Fibroblast of skin of right biceps (primary cell): Measurements from ENCODE around the gene HGFAC.
A peak's percentile ranks its signal among the peaks of the same experiment; 100 is the strongest.
"Not testable (repeated sequence)": the region's sequence is repeated elsewhere in the genome, so short reads cannot be mapped to it uniquely, and the experiment has no call there.

Source experiments
- DNase-seq: peaks from one replicate; pipeline ENCODE4 v3.0.0-alpha.2; 2013

Gene HGFAC

DNA sequence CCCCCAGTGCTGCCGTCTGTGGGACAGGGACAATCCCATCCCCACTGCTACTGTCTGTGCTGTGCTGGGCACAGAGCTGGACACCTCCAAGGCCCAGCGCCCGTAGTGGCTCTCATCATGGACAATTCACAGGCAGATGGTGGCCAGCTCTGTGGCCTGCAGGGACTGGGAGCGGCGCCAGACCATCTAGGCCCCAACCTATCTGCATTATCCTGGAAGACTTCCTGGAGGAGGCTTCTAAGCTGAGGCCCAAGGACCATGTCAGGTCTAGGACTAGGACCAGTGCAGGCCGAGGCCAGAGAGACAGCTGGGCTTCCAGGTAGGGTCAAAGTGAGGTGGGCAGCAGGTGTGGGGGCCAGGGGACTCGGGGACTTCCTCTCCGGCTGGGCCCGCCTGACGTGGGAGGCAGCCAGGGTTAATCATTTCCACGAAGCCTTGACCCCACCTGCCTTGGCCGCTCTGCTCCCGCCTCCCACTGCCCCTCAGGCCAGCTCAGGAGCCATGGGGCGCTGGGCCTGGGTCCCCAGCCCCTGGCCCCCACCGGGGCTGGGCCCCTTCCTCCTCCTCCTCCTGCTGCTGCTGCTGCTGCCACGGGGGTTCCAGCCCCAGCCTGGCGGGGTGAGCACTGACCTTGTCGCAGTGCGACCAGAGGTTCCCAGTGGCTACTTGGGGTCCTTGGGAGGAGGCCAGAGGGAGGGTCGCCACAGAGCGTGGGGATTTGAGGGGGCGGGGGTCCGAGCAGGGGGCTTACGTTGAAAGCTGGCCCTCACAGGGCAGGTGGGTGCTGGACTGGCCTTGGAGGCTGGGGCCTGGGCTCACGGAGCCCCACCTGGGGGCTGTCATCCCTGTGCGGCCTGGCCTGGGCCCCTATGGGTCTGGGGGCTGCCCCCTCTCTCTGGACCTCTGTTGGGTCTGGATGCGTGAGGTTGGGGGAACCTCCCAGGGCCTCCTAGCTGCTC is at the start of gene HGFAC:
Gene HGFAC, plus strand, starts transcription at position 468 of the 959 bp plus-strand sequence. Its CDS starts 34 bp downstream, at position 502.
- no peak for DNase-seq

DNA sequence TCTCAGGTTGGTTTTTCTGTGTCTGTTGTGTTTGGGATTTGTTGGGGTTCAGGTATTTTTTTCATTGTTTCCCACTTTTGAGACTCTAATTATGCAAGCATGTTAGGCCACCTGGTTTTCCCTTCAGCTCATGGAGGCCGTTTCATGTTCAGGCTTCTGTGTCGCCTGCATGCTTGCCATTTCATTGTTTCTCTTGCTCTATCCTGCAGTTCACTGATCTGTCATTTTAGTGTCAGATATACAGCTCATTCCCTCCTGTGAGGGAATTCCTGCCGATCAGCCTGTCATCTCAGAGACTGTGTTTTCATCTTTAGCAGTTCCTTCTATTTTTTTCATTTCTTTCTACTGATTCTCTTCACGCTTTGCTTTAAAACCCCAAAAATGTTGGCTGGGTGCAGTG is 49.4 kb upstream of the HGFAC start:
- DNase-seq: no peak

- DNase-seq: no peak
Measured at GRCh38 chr4:3393171-3393570, 48.6 kb upstream of the HGFAC start.

DNA sequence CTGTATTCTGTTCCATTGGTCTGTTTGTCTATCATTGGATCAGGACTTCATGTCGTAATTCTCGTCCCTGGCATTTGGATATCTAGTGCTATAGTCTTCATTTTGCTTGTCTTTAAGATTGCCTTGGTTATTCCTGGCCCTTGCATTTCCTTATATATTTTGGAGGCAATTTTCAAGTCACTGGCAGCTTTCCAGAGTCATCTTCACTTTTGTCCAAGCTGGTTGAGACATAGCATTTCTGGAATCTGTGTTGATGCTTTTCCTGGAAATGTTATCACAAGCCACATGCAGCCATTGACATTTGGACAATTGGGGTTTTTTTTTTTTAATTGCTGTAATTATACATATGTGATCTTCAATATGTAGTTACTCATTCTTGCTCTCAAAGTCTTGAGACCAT is 45.2 kb upstream of the HGFAC start:
- DNase-seq: peak; percentile 19

DNA sequence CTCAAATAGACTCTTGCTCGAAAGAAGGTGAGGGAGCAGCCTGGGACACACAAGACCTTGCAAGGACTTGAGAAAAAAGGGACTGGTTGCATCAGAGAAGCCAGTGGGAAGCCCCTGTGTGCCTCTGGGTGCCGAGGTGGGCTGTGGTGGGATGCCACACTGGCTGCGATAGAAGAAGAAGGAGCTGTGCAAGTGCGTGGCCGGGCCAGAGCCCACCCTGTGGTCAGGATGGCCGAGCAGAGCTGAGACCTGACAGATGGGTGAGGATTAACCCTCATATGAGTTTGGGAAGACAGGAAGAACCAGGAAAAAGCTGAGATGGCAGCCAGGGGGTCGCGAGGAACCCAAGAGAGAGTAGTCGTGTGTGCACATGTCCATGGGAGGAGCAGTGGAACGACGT is 44.6 kb upstream of the HGFAC start:
- no peak for DNase-seq

GRCh38 chr4:3399277-3400194 is 42.2 kb upstream of the HGFAC start:
- no peak for DNase-seq

GRCh38 chr4:3401436-3402171 is 40.2 kb upstream of the HGFAC start:
- DNase-seq: peak; percentile 14

DNA sequence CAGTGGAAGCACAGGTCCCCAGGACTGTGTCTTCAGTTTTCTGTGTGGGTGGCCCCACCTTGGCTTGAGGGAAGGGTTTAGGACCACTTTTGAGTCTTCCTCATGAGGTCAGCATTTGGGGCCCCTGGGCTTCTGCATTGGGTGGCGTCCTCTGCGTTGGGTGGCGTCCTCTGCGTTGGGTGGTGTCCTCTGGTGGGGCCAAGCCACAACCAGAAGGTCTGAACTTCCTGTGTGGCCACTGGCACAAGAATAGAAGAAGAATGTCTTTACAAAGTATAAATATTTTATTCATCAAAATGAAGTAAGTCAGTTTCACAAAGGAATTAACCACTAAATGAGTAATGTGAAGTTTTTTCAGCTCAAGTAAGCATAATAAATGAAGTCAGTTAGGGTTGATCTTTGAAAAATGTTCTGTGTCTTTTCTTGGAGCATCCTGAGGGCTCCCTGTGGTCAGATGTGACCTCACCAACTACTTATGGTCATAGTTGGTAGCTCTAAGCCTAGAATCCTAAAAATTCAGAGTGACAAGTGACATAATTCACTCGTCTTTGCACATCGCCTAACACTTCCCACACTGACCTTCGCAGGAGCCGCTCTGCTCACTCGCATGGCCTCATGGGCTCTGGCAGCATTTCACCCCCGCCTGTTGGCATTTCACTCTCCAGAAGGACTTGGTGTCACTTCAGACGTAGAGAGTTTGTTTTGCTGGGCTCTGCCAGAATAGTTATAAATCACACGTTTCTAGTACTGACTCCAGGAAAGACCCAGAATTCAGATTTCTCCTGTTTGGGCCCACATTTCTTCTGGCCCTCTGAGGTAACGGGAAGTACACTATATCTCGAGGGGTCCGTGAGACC is 39.0 kb upstream of the HGFAC start:
- peak; percentile 86 for DNase-seq

DNA sequence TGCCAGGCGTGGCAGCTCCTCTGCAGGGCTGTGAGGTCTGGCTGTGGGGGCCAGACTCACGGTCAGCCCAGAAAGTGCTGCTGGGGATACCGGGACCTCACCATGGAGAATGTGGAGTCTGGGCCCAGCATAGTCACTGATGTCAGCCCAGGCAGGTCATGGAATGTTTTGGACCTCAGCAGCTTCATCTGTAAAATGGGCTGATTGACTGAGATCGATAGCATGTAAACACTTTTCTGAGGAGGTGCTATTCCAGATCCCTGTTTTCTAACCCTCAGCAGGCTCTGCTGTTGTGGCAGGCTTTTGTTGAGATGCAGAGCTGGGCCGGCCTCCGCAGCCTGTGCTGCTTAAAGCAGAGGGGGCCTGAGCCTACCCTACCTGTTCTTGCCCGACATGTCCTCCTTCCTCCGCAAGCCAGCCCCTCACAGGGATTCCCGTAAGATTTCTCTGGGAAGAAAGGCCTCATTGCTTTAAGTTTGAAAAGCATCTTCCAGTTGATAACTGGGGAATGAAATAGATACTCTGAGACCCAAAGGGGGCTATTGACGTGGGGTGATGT is 38.3 kb upstream of the HGFAC start:
- no peak for DNase-seq

- no peak for DNase-seq
Measured at GRCh38 chr4:3404546-3404945, 37.2 kb upstream of the HGFAC start.

- no peak for DNase-seq
Measured at GRCh38 chr4:3405176-3405575, 36.6 kb upstream of the HGFAC start.

DNA sequence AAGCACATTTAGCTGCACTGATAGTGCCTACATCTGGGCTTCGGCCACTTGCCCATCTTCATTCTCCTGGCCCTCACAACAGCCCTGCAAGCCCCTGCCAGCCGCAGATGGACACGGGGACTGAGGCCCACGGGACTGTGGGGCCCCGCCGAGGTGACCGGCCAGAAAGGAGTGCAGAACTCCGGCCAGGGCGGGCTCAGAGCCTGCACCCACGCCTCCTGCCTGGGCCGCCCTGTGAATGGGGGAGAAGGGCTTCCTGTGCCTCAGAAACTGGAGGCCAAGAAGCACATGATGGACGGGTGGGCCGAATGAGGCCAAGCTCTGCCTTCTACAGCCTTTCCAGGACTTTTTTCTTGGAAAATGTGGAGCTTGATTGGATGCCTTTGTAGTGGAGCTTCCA is 35.7 kb upstream of the HGFAC start:
- DNase-seq: no peak

DNA sequence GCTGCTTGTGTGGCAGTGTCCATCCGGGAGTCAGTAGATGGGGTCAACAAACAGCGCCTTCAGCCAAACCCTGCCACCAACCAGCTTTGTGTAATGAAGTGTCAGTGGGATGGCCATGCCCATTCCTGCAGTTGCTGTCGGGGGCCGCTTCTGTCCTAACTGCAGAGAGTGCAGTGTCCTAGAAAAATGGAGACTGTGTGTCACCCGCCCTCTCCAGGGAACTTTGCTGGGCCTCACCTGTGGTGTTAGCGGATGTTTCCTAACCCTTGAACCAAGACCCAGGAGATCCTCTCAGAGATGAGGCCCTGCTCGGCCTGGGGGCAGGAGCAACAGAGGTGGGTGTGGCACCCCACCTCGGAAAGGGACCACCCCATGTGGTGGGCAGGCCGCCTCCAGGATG is 35.3 kb upstream of the HGFAC start:
- no peak for DNase-seq

DNA sequence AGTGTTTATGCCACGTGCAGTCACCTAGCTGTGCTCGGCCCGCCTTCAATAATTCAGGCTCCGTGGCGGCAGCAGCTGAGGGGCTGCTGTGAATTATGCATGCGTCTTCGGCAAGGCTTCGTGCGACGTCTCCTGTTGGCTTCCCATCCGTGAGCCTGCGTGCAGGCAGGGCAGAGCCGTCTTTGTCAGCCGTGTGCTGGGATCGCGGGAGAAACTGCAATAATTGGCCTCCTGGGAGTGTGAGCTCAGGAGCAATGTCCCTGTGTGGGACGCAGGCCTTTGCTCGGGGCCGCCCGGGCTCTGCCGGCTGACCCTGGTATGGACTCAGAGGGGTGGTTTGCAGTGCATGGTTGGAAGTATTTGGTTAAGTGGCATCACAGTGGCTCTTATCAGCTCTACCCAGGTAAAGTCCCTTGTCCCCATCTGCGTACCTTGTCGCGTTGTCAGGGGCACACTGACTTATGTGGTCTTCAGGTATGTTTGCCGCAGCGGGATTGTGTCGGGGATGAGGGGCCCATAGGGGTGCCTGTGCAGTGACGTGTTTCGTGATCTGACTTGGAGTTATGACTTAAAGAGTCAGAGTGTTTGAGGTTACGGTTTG is 34.5 kb upstream of the HGFAC start:
- no peak for DNase-seq

DNA sequence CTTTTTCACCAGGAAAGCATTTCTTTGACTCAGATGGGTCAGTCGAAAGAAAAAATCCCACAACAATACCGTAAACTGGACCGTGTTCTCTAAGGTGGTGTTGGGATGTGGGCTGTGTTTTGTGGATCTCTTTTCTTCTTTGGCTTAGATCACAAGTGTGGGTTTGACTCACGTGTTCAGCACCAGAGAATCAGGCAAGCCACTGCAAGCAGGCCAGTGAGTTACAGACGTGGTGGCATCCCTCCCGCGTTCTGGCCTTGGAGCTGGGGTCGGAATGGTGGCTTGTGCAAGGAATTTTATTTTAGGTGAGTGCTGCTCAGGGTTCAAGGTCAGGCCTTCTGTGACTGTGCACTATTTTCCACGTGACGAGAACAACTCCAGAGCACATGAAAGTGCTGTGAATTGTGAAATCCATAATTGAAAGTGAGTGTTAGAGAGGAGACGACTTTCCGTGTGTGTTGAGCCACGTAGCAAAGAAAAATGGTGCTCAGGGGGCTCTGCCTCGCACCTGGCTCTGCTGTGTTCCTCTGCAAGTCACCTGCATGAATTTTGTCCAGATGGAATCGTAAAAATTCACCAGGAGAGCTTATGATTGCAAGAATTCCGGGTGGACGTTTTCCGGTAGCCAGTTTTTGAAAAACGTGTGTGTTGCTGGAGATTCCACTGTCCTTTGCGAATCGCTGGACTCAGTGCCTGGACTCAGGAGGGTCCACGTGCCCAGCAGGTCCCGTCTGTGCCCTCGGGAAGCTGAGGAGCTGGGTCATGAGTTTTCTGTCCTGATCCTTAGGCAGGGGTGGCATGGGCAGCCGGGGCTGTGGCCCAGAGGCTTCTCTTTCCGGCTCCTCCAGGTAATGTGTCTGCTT is 33.6 kb upstream of the HGFAC start:
- DNase-seq: no peak

GRCh38 chr4:3408793-3409330 is 32.9 kb upstream of the HGFAC start:
- DNase-seq: no peak

DNA sequence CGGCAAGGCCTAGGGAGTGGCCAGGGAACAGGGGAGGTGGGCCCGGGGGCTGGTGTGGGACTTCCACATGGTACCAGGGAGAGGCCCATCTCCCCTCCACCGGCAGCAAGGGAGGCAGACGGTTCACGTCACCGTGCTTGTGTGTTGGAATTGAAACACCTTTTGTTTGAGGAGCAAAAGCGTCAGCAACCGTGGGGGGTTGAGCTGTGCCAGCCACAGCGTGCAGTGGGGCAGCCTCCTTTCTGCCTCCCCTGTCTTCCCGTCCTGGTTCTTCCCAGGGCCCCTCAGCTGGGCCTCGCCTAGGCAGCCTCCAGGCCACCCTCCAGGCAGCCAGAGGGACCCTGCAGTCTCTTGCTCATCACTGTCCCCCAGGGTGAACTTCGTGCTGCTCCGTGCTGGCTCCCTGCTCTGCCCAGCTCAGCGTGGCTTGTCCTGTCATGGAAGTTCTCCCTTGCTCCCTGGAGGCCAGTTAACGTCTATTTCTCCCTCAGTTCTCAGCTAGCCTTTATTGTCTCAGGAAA is 32.1 kb upstream of the HGFAC start:
- no peak for DNase-seq

GRCh38 chr4:3410401-3411135 is 31.2 kb upstream of the HGFAC start:
- DNase-seq: no peak

GRCh38 chr4:3411190-3411589 is 30.6 kb upstream of the HGFAC start:
- not testable (repeated sequence) for DNase-seq
